ENCODE data around the gene SRPRB.

Gene SRPRB

GRCh38 chr3:133828576-133829309 is 23.1 kb downstream of the SRPRB start:
- no peaks in the 10 kb centered on the region for H3K4me1 ChIP-seq (ENCODE audit: control insufficient read depth in 1 of 2, insufficient read depth in 2 of 2, low read length in 2 of 2)
- no peaks in the 10 kb centered on the region for H3K79me2 ChIP-seq (ENCODE audit: control insufficient read depth, insufficient read depth, low read length, poor library complexity)
- H2BK120ac ChIP-seq (ENCODE audit: insufficient read depth, low read length, poor library complexity): no peak overlapping the region
- no peak overlapping the region for H4K91ac ChIP-seq (ENCODE audit: low read depth, low read length)
- H3K27me3 ChIP-seq (ENCODE audit: insufficient read depth, low read length): no peaks in the 10 kb centered on the region
- H3K9me3 ChIP-seq (ENCODE audit: insufficient read depth, low read depth, low read length): peaks cover 5% of the 10 kb centered on the region
- H3K14ac ChIP-seq (ENCODE audit: low read length): no peak overlapping the region
- H3K4ac ChIP-seq (ENCODE audit: low read depth, low read length): no peak overlapping the region
- H3K9ac ChIP-seq (ENCODE audit: low read length): no peak overlapping the region
- H4K12ac ChIP-seq (ENCODE audit: low read depth, low read length): no peak overlapping the region
- H2AFZ ChIP-seq (ENCODE audit: insufficient read depth, low read length, poor library complexity): no peak overlapping the region
- WGBS (ENCODE audit: extremely low coverage, insufficient coverage, insufficient read length): no CpG with 5 or more reads among the region's 12 CpGs
- H3K4me3 ChIP-seq (ENCODE audit: low read depth, low read length): peak overlapping the region; percentile 31
- H4K8ac ChIP-seq (ENCODE audit: low read depth, low read length): no peak overlapping the region
- peaks cover 0 to 5% of the 10 kb centered on the region in 2 experiments for H3K36me3 ChIP-seq (ENCODE audit: control insufficient read depth in 1 of 2, insufficient read depth in 2 of 2, low read length in 2 of 2)
- H2AK5ac ChIP-seq (ENCODE audit: low read length): no peak overlapping the region
- no peak overlapping the region for H2BK5ac ChIP-seq (ENCODE audit: low read depth, low read length, poor library complexity)
- H3K18ac ChIP-seq (ENCODE audit: low read length): no peak overlapping the region
- H3K79me1 ChIP-seq (ENCODE audit: low read length): no peaks in the 10 kb centered on the region
- H3K4me2 ChIP-seq (ENCODE audit: low read length): no peak overlapping the region
- no peak overlapping the region for H3K23ac ChIP-seq (ENCODE audit: low read length)
- H3K27ac ChIP-seq (ENCODE audit: low read depth, low read length): no peak overlapping the region
- DNase-seq: no peak
- H2BK12ac ChIP-seq (ENCODE audit: low read length): no peak overlapping the region

DNA sequence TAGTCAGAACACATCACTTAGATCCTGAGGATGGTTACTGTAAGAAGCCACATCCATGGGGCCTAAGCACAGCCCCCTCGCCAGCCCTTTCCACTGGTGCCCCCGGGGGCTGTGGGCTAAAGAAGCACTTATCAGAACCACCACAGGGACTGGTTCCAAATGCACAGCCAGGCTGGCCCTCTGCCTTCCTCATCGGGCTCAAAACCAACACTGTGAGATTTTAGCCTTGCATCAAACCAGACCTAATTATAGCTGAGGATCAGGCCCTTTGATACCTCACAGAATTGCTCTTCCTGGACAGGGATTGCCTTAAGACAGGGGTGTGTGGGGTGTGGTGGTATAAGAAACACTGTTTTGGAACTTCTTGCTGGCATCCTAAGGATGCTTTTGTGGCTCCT is 23.7 kb downstream of the SRPRB start:
- Histone ChIP-seq H2AK5ac (ENCODE audit: low read length) (no peak overlapping the region), H2BK120ac (ENCODE audit: insufficient read depth, low read length, poor library complexity) (no peak overlapping the region), H2AFZ (ENCODE audit: insufficient read depth, low read length, poor library complexity) (no peak overlapping the region), H3K23ac (ENCODE audit: low read length) (no peak overlapping the region), H3K79me2 (ENCODE audit: control insufficient read depth, insufficient read depth, low read length, poor library complexity) (no peaks in the 10 kb centered on the region), H3K4me3 (ENCODE audit: low read depth, low read length) (no peak overlapping the region), H3K79me1 (ENCODE audit: low read length) (no peaks in the 10 kb centered on the region), H3K9me3 (ENCODE audit: insufficient read depth, low read depth, low read length) (peaks cover 5% of the 10 kb centered on the region), H3K14ac (ENCODE audit: low read length) (no peak overlapping the region), H3K18ac (ENCODE audit: low read length) (no peak overlapping the region), H4K12ac (ENCODE audit: low read depth, low read length) (no peak overlapping the region), H3K27me3 (ENCODE audit: insufficient read depth, low read length) (no peaks in the 10 kb centered on the region), H3K9ac (ENCODE audit: low read length) (no peak overlapping the region), H3K27ac (ENCODE audit: low read depth, low read length) (no peak overlapping the region), H4K8ac (ENCODE audit: low read depth, low read length) (no peak overlapping the region), H2BK5ac (ENCODE audit: low read depth, low read length, poor library complexity) (no peak overlapping the region), H3K36me3 (ENCODE audit: control insufficient read depth in 1 of 2, insufficient read depth in 2 of 2, low read length in 2 of 2) (peaks cover 0 to 2% of the 10 kb centered on the region in 2 experiments), H4K91ac (ENCODE audit: low read depth, low read length) (no peak overlapping the region), H3K4me1 (ENCODE audit: control insufficient read depth in 1 of 2, insufficient read depth in 2 of 2, low read length in 2 of 2) (no peaks in the 10 kb centered on the region), H3K4me2 (ENCODE audit: low read length) (no peak overlapping the region), H3K4ac (ENCODE audit: low read depth, low read length) (no peak overlapping the region), H2BK12ac (ENCODE audit: low read length) (no peak overlapping the region)
- no peak for DNase-seq
- no CpG with 5 or more reads among the region's 3 CpGs for WGBS (ENCODE audit: extremely low coverage, insufficient coverage, insufficient read length)

GRCh38 chr3:133830071-133830470 is 24.5 kb downstream of the SRPRB start:
- H2BK5ac ChIP-seq (ENCODE audit: low read depth, low read length, poor library complexity): no peak overlapping the region
- no peak overlapping the region for H3K9ac ChIP-seq (ENCODE audit: low read length)
- H4K91ac ChIP-seq (ENCODE audit: low read depth, low read length): no peak overlapping the region
- no peak overlapping the region for H3K18ac ChIP-seq (ENCODE audit: low read length)
- no peaks in the 10 kb centered on the region for H3K27me3 ChIP-seq (ENCODE audit: insufficient read depth, low read length)
- no peak overlapping the region for H4K8ac ChIP-seq (ENCODE audit: low read depth, low read length)
- H3K79me1 ChIP-seq (ENCODE audit: low read length): no peaks in the 10 kb centered on the region
- no peak overlapping the region for H3K4ac ChIP-seq (ENCODE audit: low read depth, low read length)
- H3K27ac ChIP-seq (ENCODE audit: low read depth, low read length): no peak overlapping the region
- no peak overlapping the region for H4K12ac ChIP-seq (ENCODE audit: low read depth, low read length)
- H3K4me3 ChIP-seq (ENCODE audit: low read depth, low read length): no peak overlapping the region
- H3K36me3 ChIP-seq (ENCODE audit: control insufficient read depth in 1 of 2, insufficient read depth in 2 of 2, low read length in 2 of 2): no peaks in the 10 kb centered on the region
- H2AFZ ChIP-seq (ENCODE audit: insufficient read depth, low read length, poor library complexity): no peak overlapping the region
- H2BK12ac ChIP-seq (ENCODE audit: low read length): no peak overlapping the region
- H3K9me3 ChIP-seq (ENCODE audit: insufficient read depth, low read depth, low read length): peaks cover 2% of the 10 kb centered on the region
- no peaks in the 10 kb centered on the region for H3K79me2 ChIP-seq (ENCODE audit: control insufficient read depth, insufficient read depth, low read length, poor library complexity)
- no peak overlapping the region for H2BK120ac ChIP-seq (ENCODE audit: insufficient read depth, low read length, poor library complexity)
- no peak overlapping the region for H3K4me2 ChIP-seq (ENCODE audit: low read length)
- H3K4me1 ChIP-seq (ENCODE audit: control insufficient read depth in 1 of 2, insufficient read depth in 2 of 2, low read length in 2 of 2): no peaks in the 10 kb centered on the region
- no peak overlapping the region for H3K14ac ChIP-seq (ENCODE audit: low read length)
- no peak for DNase-seq
- no CpG with 5 or more reads among the region's 3 CpGs for WGBS (ENCODE audit: extremely low coverage, insufficient coverage, insufficient read length)
- H3K23ac ChIP-seq (ENCODE audit: low read length): no peak overlapping the region
- H2AK5ac ChIP-seq (ENCODE audit: low read length): no peak overlapping the region

DNA sequence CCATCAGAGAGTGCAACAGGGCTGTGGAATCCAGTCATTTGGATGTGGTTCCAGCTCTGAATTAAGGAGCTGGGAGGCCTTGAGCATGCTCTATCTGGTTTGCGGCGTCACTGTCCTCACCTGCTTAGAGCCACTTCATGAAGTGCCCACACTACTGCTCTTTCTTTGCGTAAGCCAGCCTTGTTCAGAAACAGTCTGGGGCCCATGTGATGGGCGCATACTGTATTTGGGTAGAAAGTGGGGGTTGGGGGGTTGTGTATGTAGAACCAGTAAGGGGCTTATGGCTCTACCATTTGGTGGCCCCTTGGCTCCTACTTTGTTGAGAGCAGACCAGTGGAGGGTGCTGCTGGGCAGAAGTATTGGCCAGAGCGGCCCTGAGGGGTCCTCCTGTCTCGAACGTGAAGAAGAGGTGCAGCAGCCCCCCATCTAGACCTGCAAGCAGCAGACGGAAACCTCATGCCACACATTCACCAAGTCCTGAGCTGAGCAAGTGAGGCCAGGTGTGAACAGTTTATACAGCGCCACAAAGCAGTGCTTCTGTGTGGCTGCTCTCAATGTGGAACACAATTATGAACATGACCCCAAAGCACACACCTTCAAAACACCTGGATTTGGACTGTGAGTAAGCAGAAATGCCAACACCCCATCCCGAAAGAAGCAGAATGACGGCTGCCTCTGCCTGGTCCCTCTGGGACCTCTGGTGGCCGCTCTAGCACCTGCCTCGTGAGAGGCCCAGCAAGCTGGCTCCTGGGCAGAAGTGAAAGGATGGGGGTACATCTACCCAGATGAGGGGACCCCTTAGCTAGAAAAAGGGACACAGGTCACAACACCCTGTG is 26.6 kb downstream of the SRPRB start:
- no CpG with 5 or more reads among the region's 13 CpGs for WGBS (ENCODE audit: extremely low coverage, insufficient coverage, insufficient read length)
- H4K12ac ChIP-seq (ENCODE audit: low read depth, low read length): no peak overlapping the region
- no peaks in the 10 kb centered on the region for H3K36me3 ChIP-seq (ENCODE audit: control insufficient read depth in 1 of 2, insufficient read depth in 2 of 2, low read length in 2 of 2)
- H4K91ac ChIP-seq (ENCODE audit: low read depth, low read length): no peak overlapping the region
- no peak overlapping the region for H2AK5ac ChIP-seq (ENCODE audit: low read length)
- peaks cover 5% of the 10 kb centered on the region for H3K9me3 ChIP-seq (ENCODE audit: insufficient read depth, low read depth, low read length)
- H2BK120ac ChIP-seq (ENCODE audit: insufficient read depth, low read length, poor library complexity): no peak overlapping the region
- DNase-seq: no peak
- H4K8ac ChIP-seq (ENCODE audit: low read depth, low read length): no peak overlapping the region
- H3K27me3 ChIP-seq (ENCODE audit: insufficient read depth, low read length): no peaks in the 10 kb centered on the region
- H3K4ac ChIP-seq (ENCODE audit: low read depth, low read length): no peak overlapping the region
- H3K23ac ChIP-seq (ENCODE audit: low read length): no peak overlapping the region
- no peak overlapping the region for H3K27ac ChIP-seq (ENCODE audit: low read depth, low read length)
- no peak overlapping the region for H3K4me2 ChIP-seq (ENCODE audit: low read length)
- H3K79me1 ChIP-seq (ENCODE audit: low read length): no peaks in the 10 kb centered on the region
- H2AFZ ChIP-seq (ENCODE audit: insufficient read depth, low read length, poor library complexity): no peak overlapping the region
- no peaks in the 10 kb centered on the region for H3K79me2 ChIP-seq (ENCODE audit: control insufficient read depth, insufficient read depth, low read length, poor library complexity)
- no peak overlapping the region for H2BK12ac ChIP-seq (ENCODE audit: low read length)
- H3K14ac ChIP-seq (ENCODE audit: low read length): no peak overlapping the region
- H3K18ac ChIP-seq (ENCODE audit: low read length): no peak overlapping the region
- H3K9ac ChIP-seq (ENCODE audit: low read length): no peak overlapping the region
- no peaks in the 10 kb centered on the region for H3K4me1 ChIP-seq (ENCODE audit: control insufficient read depth in 1 of 2, insufficient read depth in 2 of 2, low read length in 2 of 2)
- H2BK5ac ChIP-seq (ENCODE audit: low read depth, low read length, poor library complexity): no peak overlapping the region
- H3K4me3 ChIP-seq (ENCODE audit: low read depth, low read length): no peak overlapping the region
